Sigmoid colon (tissue), 7 donors: ENCODE results near the gene AP1M2. TPM values are rescaled to one million over a fixed set of nuclear protein-coding genes. Genes with fewer than 3 reads are reported as not detected.
"Not testable (repeated sequence)": the region's sequence is repeated elsewhere in the genome, so short reads cannot be mapped to it uniquely, and the experiment has no call there.

Source experiments
- DNase-seq: peaks from one replicate; pipeline ENCODE4 v3.0.0-alpha.2; 2019
- H3K27ac ChIP-seq, 4 donors: fragments of 200-600 bp; sonication (generic); one replicate each; pipeline ENCODE4 v1.5.1; 2016 to 2019; ENCODE audit warnings: mild to moderate bottlenecking in 1 of 4
- H3K27me3 ChIP-seq, 3 donors: fragments of 200-600 bp; sonication (generic); one replicate each; pipeline ENCODE4 v1.5.1; 2019; ENCODE audit warnings: mild to moderate bottlenecking in 1 of 3
- H3K36me3 ChIP-seq, 4 donors: fragments of 200-600 bp; sonication (generic); one replicate each; pipeline ENCODE4 v1.5.1; 2016 to 2019
- H3K4me1 ChIP-seq, 4 donors: fragments of 200-600 bp; sonication (generic); one replicate each; pipeline ENCODE4 v1.5.1; 2017 to 2019
- H3K4me3 ChIP-seq, 4 donors: fragments of 200-600 bp; sonication (generic); one replicate each; pipeline ENCODE4 v1.5.1; 2017 to 2019; ENCODE audit warnings: mild to moderate bottlenecking in 2 of 4, moderate library complexity in 1 of 4
- H3K9me3 ChIP-seq, 4 donors: fragments of 200-600 bp in 3 of 4; sonication (generic) in 3 of 4; one replicate each; pipeline versions ENCODE4 v1.5.1 to v1.6.1; 2013 to 2019
- CTCF ChIP-seq, 4 experiments: fragments of 450-650 bp in 3 of 4; fragments of 200-600 bp in 1 of 4; IDR thresholded peaks; one replicate each; pipeline ENCODE4 v1.5.1; 2016 to 2019; ENCODE audit warnings: antibody characterized with exemption in 4 of 4, mild to moderate bottlenecking in 3 of 4, moderate library complexity in 2 of 4
- EP300 ChIP-seq, 4 donors: sonication (generic); formaldehyde crosslinking; IDR thresholded peaks; one replicate each; pipeline ENCODE4 v1.6.1; 2017; ENCODE audit warnings: antibody characterized with exemption in 4 of 4
- POLR2A ChIP-seq, 2 donors: fragments of 450-650 bp; IDR thresholded peaks; one replicate each; pipeline ENCODE4 v1.6.1; 2016; ENCODE audit warnings: antibody characterized with exemption in 2 of 2, mild to moderate bottlenecking in 2 of 2, moderate library complexity in 2 of 2
- POLR2AphosphoS5 ChIP-seq, 4 donors: sonication (generic); formaldehyde crosslinking; IDR thresholded peaks; one replicate each; pipeline ENCODE4 v1.6.1; 2017; ENCODE audit warnings: antibody characterized with exemption in 4 of 4
- WGBS, 2 donors: extraction: QIAGEN DNeasy Blood & Tissue Kit; methylation state at CpG; one replicate each; pipeline ENCODE4 v1.1.7; 2013; 5-methylcytosine and 5-hydroxymethylcytosine counted together
- intact Hi-C: fragments of 100-400 bp; cut with DNase I; formaldehyde crosslinking; loops from one replicate; pipeline ENCODE4 v1.15.1; 2023
- polyA plus RNA-seq, 3 donors: library from polyadenylated mRNA; stranded (reverse); fragments of 200-250 nt; gene quantifications; one replicate each; pipeline ENCODE4 v1.2.3, GENCODE V29; 2013
- total RNA-seq, 4 donors: library from RNA; depleted of rRNA; stranded (reverse); fragments of >200 nt; gene quantifications; one replicate each; pipeline ENCODE4 v1.1.0, GENCODE V29; 2016
- donor health status: healthy with polysubstance abuse.
- donor health status: Bipolar disorder and iron deficiency.
- donor health status: healthy.

AP1M2 gene
- total and polyA plus RNA-seq, 7 donors = 1.1 to 178 (median 95.8) TPM; not detected in 2

DNA sequence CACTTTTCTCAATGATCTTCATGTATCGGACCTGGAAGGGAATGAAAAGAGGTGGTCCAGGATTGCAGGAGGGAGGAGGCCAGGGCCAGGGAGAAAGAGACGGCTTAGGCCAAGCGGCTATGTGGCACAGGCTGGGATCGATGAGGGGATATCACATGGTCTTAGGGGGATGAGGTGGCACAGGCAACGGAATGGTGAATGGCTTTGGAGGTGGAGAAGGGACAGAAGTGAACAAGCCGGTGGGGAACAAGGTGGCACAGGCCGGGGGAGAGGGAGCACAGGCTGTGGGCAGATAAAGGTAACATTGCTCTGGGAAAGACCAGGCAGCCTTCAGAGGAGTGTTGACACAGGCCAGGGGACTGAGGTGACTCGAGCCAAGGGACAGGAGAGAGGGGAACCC lies 12.7 kb downstream of the AP1M2 start:
- no peaks in the 10 kb centered on the region for H3K9me3 ChIP-seq
- no peaks in the 10 kb centered on the region for H3K36me3 ChIP-seq
- H3K4me1 ChIP-seq = peaks cover 0 to 15% (median 9%) of the 10 kb centered on the region in 4 donors
- peaks cover 0 to 6% (median 0%) of the 10 kb centered on the region in 3 donors for H3K27me3 ChIP-seq
- H3K4me3 ChIP-seq = no peak overlapping the region
- intact Hi-C loops = no loop called here
- no peak overlapping the region for H3K27ac ChIP-seq
- DNase-seq = no peak
- TF ChIP-seq POLR2AphosphoS5 (IDR thresholded peaks at IDR 0.05) (no peak), POLR2A (IDR thresholded peaks at IDR 0.05) (no peak), CTCF (IDR thresholded peaks at IDR 0.05) (no peak), EP300 (IDR thresholded peaks at IDR 0.05) (no peak)
- WGBS, 2 donors = 87 to 89% methylated on average over 8 of the region's 8 CpGs

DNA sequence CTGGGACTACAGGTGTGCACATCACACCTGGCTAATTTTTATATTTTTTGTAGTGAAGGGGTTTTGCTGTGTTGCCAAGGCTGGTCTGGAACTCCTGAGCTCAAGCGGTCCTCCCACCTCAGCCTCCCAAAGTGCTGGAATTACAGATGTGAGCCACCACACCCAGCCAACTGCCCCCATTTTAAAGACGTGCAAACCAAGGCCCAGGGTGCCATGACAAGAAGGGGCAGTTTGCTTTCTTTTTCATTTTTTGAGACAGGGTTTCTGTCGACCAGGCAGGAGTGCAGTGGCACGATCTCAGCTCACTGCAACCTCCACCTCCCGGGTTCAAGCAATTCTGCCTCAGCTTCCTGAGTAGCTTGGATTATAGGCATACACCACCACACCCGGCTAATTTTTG lies 13.3 kb downstream of the AP1M2 start:
- WGBS, 2 donors = 88 to 92% methylated on average over 6 of the region's 6 CpGs
- intact Hi-C loops, H3K27me3 ChIP-seq, DNase-seq, H3K36me3 ChIP-seq, H3K27ac ChIP-seq, H3K9me3 ChIP-seq, H3K4me3 ChIP-seq: not testable (repeated sequence)
- peaks cover 0 to 19% (median 13%) of the 10 kb centered on the region in 4 donors for H3K4me1 ChIP-seq

GRCh38 chr19:10568826-10569651 lies 18.1 kb downstream of the AP1M2 start, which contains the start of gene CDKN2D:
Gene CDKN2D (minus strand): TSS chr19:10568979. CDS start chr19:10568653, 326 bp downstream.
- peak within 1 kb of the TSS; percentile 49 to 96 (median 84) for H3K4me3 ChIP-seq
- no peaks in the 10 kb centered on the region for H3K9me3 ChIP-seq
- 1% methylated on average over 71 of the region's 71 CpGs for WGBS, 2 donors
- no peaks in the 10 kb centered on the region for H3K27me3 ChIP-seq
- peak; percentile 100 for DNase-seq
- no peaks in the 10 kb centered on the region for H3K36me3 ChIP-seq
- TF ChIP-seq POLR2AphosphoS5 (IDR thresholded peaks at IDR 0.05) = peak; percentile 49 to 92 (median 75)
- TF ChIP-seq EP300 (IDR thresholded peaks at IDR 0.05) = no peak
- peak in 2 of 4 experiments; percentile 32 to 38 for TF ChIP-seq CTCF (IDR thresholded peaks at IDR 0.05)
- no peak for TF ChIP-seq POLR2A (IDR thresholded peaks at IDR 0.05)
- H3K4me1 ChIP-seq = peaks cover 0 to 54% (median 44%) of the 10 kb centered on the region in 4 donors
- peak within 1 kb of the TSS; percentile 81 to 94 (median 88) for H3K27ac ChIP-seq
- intact Hi-C loops = loop anchor here (2.0 to 5.0 kb wide), 3 partner anchors 26 to 167 kb away; partner anchors contain the start of genes ATG4D, CDC37 and KEAP1

GRCh38 chr19:10568062-10568825 lies 18.9 kb downstream of the AP1M2 start:
- intact Hi-C loops = loop anchor here (2.0 to 5.0 kb wide), 3 partner anchors 25 to 166 kb away; partner anchors contain the start of genes ATG4D, CDC37 and KEAP1
- Histone ChIP-seq H3K4me1 (peaks cover 0 to 54% (median 44%) of the 10 kb centered on the region in 4 donors), H3K27me3 (no peaks in the 10 kb centered on the region), H3K27ac (peak overlapping the region; percentile 81 to 94 (median 88)), H3K4me3 (peak overlapping the region; percentile 49 to 96 (median 84)), H3K9me3 (no peaks in the 10 kb centered on the region), H3K36me3 (no peaks in the 10 kb centered on the region)
- no peak for TF ChIP-seq CTCF (IDR thresholded peaks at IDR 0.05)
- TF ChIP-seq EP300 (IDR thresholded peaks at IDR 0.05) = no peak
- TF ChIP-seq POLR2AphosphoS5 (IDR thresholded peaks at IDR 0.05) = no peak
- TF ChIP-seq POLR2A (IDR thresholded peaks at IDR 0.05) = no peak
- peak; percentile 79 for DNase-seq
- 1% methylated on average over 58 of the region's 58 CpGs for WGBS, 2 donors
